Stimulated activated CD4-positive, alpha-beta T cell treated with anti-CD3 and anti-CD28 coated beads, Interleukin-1b, Interleukin-23, amount 100 ng/mL, for 24 hours (primary cell): ENCODE results near the gene SUSD2.

Experiments used
- DNase-seq, 4 experiments: peaks; one replicate each; pipeline ENCODE4 v3.0.0-alpha.2; 2020; ENCODE audit warnings: low read depth in 4 of 4, low spot score in 1 of 4

SUSD2 gene

DNA sequence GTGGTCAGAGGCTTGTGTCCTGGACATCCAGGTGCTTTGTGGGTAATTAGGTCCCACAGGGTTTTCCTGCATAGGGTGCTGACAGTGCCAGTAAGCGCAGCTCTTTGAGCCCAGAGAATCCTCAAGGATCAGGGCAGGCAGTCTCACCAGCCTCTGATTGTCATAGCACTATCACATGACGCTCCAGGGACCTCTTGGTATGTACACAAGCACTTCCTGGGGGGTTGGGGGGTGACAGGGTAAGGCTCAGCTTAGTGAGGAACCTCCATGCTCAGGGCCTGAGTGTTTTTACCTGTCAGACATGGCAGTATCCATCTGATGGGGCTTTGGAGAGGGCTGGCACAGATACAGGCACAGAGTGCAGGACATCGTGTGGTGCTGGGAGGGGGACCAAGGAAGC is 27.9 kb upstream of the SUSD2 start:
- DNase-seq, result no peak

DNA sequence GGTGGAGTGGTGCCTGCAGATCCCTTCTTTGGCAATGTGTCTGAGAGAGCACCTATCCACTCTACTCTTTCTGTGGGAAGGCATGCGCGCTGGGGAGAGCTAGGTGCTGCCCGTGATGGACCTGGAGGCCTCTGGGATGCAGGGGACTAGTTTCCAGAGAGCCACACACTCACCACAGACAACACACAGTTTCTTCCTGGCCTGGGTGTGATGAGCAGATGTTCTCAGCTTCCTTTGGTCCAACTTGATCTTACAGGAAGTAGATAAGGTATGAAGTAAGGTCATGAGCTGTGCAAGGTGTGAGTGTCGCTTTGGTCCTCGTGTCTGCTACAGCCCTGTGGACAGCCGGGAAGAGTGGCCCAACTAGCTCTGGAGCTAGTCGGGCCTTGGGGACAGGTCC is 27.3 kb upstream of the SUSD2 start:
- DNase-seq, result no peak

GRCh38 chr22:24154826-24155225 is 26.5 kb upstream of the SUSD2 start:
- DNase-seq, result no peak

DNA sequence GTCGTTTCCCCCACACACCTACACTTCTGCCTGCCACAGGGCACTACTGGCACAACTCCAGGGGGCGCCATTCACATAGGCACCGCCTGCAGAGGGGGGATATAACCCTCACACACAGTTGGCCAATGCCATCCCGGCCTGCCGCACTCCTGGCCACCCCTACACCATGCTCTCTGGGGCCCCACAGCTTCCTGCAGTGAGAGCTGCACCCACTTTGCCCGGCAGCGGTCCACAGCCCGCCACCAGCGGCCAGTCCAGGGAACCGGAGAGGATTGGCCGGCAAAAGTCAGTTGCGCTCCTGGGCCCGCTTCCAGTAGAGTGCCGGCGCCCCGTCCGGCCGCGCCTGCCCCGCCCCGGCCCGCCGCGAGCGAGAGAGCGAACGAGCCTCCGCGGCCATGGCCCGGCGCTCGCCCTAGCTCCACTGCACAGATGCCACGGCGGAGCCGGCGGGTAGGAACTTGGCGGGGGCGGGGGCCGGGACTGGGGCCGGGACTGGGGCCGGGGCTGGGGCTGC is 25.6 kb upstream of the SUSD2 start:
- no peak for DNase-seq

GRCh38 chr22:24156141-24156912 is 25.0 kb upstream of the SUSD2 start:
- peak; percentile 32 to 59 (median 43) for DNase-seq

DNA sequence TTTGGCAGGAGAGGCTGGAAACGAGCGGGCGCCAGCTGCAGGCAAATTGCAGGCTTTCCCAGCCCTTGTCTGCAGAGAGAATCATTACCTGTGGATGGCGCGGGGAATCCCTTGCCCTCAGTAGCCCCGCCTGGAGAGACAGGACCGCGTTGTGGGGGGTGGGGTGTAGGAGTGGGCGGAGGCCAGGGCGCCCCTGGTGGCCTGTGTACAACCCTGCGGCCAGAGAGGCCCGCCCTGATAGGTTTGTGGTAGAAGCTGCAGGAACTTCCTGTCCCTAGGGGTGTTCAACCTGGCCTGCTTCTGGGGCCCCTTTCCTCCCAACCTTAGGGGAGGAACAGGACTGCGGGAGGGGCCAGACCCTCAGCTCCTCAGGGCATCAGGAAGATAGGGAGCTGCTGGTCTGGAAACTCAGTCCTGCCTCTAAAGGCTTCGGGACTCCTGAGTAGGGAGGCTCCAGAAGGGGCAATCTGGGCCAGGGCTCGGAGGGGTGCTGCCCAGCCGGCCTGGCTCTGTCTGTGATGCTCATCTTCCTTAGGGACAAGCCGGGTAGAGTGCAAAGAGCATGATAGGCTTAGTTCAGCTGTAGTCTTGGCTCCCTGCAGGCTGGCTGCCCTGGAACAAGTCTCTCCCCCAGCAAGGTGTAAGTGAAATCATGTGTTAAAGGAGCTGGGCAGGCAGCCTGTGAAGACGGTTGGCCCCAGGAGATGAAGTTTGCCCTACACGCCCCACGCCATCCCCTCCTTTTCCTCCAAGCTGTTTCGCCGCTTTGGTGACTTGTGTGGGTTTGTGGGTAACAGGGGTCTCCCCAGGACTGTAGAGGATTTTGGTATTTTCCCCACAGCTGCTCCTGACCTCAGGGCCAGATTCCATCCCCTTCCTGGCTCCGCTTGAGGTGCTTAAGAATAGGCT is 24.1 kb upstream of the SUSD2 start:
- peak; percentile 40 to 77 (median 58) for DNase-seq

- no peak for DNase-seq
Measured at GRCh38 chr22:24157822-24158135, 23.5 kb upstream of the SUSD2 start.

DNA sequence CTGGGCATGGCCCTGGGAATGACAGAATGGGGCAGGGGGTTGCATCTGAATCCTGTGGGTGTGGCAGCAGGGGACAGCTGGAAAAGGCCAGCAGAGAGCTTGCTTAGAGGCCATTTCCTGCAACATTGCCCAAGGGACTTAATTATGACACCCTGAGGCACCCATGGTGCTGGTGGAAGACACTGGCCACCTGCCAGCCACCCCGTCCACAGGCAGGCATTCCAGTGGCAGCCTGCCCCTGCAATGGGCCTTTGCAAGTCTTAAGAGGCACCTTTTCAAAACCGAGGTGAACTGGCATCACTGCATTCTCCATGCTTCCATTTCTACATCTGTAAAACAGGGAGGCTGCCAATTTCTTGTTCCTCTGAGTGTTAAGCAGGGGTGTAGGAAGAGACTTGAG is 21.6 kb upstream of the SUSD2 start:
- no peak for DNase-seq

DNA sequence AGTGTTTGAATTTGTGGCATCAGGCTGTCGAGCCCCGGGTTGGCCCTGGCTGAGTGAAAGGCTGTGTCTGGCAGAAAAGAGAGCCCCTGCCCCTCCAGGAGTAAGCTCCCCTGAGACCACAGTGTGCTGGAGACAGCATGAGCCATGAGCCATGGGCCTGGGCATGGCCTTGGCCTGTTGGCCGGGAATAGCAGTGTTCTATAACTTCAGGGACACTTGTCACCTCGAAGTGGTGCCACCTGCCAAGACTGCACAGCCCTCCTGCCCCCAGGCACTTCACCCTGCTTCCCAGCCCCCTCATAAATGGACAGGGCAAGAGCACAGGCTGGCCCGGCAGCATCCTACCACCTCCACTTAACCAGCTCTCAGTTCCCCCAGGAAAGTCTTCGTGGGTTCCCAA is 20.7 kb upstream of the SUSD2 start:
- DNase-seq, result no peak

DNA sequence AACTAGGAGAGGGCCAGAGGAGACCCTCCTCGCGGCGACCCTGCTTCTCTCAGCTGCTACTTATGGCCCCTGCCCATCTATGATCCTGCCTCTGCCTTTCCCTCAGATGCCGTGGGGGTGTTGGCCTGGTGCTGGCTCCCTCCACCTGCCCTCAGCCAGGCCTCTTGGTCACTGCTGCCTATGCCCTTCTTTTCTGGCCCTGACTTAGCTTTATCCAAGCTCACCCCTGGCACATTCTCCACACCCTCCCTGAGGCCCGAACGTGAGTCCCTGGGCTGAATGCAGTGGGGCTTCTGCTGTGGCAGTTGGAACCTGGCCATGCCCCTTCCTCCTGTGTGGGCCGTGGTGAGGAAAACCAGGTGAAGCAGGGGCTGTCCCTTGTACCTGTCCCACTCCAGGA is 19.8 kb upstream of the SUSD2 start:
- DNase-seq, result no peak

DNA sequence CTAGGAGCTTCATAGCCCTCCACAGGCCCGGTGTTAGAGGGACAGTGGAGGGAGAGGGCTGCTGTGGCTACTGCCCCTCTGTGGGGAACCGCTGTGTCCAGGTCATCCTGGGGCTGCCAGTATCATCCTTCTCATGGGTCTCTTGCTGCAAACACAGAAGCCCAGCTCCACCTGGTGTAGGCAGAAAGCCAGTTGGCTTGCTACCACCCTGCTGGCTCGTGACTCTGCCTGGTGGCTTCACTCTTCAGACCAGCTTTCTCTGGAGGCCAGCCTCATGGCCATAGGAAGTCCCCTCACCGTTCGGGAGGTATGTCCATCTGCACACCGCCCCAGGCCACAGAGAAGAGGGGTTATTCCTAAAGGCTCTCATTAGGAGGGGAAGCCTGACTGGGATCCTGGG is 19.4 kb upstream of the SUSD2 start:
- DNase-seq, result no peak

- DNase-seq, result no peak
Measured at GRCh38 chr22:24162436-24162835, 18.9 kb upstream of the SUSD2 start.

GRCh38 chr22:24164243-24164642 is 17.0 kb upstream of the SUSD2 start:
- no peak for DNase-seq

DNA sequence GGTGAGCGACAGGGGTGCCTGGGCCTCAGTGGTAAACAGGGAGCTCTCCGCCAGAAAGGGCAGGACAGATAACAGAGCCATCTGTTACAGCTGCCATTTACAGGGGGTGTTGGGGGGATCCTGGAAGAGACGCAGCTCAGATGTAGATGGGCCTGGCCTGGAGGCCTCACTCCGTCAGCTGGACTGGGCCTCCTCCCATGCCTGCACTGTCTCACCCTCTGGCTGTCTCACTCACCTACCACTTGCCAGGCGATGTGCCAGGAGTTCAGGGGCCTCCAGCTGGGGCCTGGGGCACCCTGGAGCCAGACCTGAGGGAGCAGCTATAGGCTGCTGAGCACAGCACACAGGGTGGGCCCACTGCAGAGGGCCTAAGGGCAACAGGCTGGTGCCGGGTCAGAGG is 16.3 kb upstream of the SUSD2 start:
- no peak for DNase-seq

DNA sequence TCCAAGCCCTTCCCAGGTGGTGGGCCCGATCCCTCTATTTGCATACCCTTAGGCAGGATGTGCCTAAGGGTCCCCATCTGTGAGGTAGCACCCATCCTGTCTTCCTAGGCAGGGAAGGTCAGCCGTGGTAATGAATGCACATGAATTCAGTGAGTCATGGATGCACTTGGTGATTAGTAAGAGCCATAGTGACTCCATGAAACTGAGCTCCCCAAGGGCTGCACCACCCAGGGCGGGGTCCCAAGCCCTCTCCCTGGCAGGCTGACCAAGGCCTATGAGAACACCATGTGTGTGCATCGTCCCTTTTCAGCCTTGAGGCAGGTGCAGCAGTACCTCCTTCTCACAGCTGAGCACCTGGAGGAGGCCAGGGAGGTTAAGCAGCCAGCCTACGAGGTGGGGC is 15.6 kb upstream of the SUSD2 start:
- DNase-seq, result no peak

- no peak for DNase-seq
Measured at GRCh38 chr22:24166811-24167210, 14.5 kb upstream of the SUSD2 start.

- no peak for DNase-seq
Measured at GRCh38 chr22:24169439-24170058, 11.7 kb upstream of the SUSD2 start.

- DNase-seq, result no peak
Measured at GRCh38 chr22:24170188-24170587, 11.1 kb upstream of the SUSD2 start.

GRCh38 chr22:24170632-24171031 is 10.7 kb upstream of the SUSD2 start:
- DNase-seq, result no peak

GRCh38 chr22:24171822-24172221 is 9.5 kb upstream of the SUSD2 start:
- DNase-seq, result no peak

DNA sequence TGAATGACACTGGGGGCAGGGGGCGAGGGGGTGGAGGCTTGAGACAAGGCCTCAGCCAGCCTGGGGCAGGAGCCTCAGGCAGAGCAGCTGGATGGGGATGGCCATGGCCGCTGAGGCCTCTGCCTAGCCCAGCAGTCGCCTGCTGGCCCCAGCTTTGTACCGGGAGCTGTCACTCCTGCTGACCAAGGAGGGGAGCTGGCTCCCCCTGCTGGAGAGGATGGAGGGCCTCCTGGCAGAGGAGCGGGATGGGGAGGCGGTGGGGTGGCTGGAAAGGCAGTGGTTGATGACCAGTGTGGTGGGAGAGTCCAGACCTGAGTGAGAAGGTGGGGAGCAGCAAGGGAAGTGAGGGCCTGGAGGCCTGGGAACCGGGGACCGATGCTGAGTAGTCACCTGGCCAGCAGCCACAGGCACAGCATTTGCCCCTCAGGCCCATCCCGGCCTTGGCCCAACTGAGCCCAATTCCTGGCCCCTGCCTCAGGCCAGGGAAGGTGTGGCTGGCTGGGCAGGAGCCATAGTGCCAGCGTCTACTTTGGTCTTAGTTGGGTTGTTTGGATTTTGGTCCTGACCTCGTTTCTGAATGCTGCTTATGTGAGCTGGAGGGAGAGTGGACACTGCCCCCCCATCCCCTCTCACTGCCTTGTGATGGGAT is 6.0 kb upstream of the SUSD2 start:
- peak; percentile 30 to 42 (median 40) for DNase-seq
